Measurements from ENCODE around the gene KIAA0319L. TPM values are rescaled to one million over a fixed set of nuclear protein-coding genes. Genes with fewer than 3 reads are reported as not detected.

KIAA0319L gene
- total RNA-seq, 2 experiments from 2014 or later: 25.3 to 44.9 TPM

DNA sequence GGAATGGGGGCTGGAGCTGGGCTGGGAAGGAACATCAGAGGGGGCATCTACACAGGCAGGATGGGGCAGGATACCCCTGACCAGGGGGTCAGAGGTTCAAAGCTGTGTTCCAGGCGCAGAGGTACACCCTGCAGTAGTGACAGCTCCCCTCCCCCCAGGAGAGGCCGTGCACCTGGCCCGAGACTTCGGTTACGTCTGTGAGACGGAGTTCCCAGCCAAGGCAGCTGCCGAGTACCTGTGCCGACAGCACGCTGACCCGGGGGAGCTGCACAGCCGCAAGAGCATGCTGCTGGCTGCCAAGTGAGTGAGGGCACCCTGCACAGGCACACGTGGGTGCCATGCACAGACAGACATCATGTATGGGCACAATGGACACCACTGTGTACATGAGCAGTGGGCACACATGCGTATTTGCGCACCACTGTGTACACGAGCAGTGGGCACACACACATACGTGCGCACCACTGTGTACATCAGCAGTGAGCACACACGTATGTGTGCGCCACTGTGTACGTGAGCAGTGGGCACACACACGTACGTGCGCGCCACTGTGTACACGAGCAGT is 33.4 kb upstream of the KIAA0319L start:
- Histone ChIP-seq H3K4me2 (ENCODE audit: low read length) (no peak overlapping the region), H3K4me1 (ENCODE audit: insufficient read depth, low read length, poor library complexity, severe bottlenecking) (no peaks in the 10 kb centered on the region), H4K20me1 (ENCODE audit: insufficient read depth, low read length) (no peaks in the 10 kb centered on the region), H3K79me2 (ENCODE audit: insufficient read depth, low read depth, low read length) (no peaks in the 10 kb centered on the region), H2AFZ (ENCODE audit: low read length) (no peak overlapping the region), H3K9me2 (ENCODE audit: insufficient read depth, low read length) (no peaks in the 10 kb centered on the region), H3K36me3 (ENCODE audit: insufficient read depth, low read length) (peaks cover under 1% of the 10 kb centered on the region; the same call in 1 of the 2 replicates), H3K9me3 (ENCODE audit: low read length) (no peaks in the 10 kb centered on the region), H3K4me3 (ENCODE audit: low read depth, low read length, poor library complexity, severe bottlenecking) (no peak overlapping the region), H3K27ac (ENCODE audit: low read depth, low read length, poor library complexity, severe bottlenecking) (no peak overlapping the region)
- POLR2A ChIA-PET: interaction anchor here (0.6 kb wide), 2 partner anchors 13 kb away, joined by 3 to 6 read pairs; no protein-coding TSS in a partner anchor
- intact Hi-C loops (cut with micrococcal nuclease; ENCODE audit: unreplicated experiment): no loop called here
- TF ChIP-seq, protein P1, sequence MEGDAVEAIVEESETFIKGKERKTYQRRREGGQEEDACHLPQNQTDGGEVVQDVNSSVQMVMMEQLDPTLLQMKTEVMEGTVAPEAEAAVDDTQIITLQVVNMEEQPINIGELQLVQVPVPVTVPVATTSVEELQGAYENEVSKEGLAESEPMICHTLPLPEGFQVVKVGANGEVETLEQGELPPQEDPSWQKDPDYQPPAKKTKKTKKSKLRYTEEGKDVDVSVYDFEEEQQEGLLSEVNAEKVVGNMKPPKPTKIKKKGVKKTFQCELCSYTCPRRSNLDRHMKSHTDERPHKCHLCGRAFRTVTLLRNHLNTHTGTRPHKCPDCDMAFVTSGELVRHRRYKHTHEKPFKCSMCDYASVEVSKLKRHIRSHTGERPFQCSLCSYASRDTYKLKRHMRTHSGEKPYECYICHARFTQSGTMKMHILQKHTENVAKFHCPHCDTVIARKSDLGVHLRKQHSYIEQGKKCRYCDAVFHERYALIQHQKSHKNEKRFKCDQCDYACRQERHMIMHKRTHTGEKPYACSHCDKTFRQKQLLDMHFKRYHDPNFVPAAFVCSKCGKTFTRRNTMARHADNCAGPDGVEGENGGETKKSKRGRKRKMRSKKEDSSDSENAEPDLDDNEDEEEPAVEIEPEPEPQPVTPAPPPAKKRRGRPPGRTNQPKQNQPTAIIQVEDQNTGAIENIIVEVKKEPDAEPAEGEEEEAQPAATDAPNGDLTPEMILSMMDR (conservative IDR thresholded peaks at IDR 0.05; ENCODE audit: low read length): no peak
- no peak for TF ChIP-seq EZH2phosphoT487 (IDR thresholded peaks at IDR 0.05; ENCODE audit: borderline replicate concordance, low read depth, low read length)
- CTCF ChIA-PET (ENCODE audit: unreplicated experiment): no interaction called here
- no TSS peak for BruUV-seq (replicated peaks)
- no peak for DNase-seq (ENCODE audit: low spot score)

DNA sequence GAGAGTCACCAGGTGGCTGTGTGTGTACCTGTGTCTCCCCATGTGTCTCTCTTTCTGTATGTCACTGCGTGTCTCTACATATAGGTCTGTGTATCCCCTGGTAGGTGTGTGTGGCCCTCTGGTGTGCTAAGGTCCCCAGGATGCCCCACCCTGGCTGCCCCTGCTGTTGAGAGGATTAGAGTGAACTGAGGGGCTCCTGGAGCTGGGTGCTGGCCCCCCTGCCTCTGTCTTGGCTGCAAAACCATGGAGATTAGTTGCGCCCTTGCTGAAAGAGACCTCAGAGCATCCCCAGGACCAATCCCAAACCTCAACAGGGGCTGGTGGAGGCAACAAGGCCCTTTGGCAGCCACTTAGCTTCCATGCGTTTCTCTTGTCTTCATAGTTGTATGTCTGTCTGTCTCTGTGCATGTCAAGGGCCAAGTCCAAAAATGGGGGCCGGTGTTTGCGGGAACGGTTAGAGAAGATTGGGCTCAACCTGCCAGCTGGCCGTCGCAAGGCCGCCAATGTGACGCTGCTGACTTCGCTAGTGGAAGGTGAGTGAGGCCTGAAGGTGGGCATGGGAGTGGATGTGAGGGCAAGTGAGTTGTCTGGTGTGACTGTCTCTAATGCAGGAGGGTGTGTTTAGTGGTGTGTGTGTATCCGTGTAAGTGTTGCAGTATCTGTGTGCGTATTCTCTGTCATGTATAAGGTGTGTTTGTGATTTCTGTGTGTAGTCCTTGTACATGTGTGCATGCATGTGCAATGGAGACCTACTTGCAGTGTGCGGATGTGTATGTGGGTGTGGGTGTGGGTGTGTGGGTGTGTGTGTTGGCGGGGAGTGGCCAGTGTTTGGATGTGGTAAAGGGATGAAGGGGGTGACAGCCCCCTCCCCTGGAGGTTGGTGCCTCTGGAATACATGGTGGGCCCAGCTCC is 32.6 kb upstream of the KIAA0319L start:
- H3K4me2 ChIP-seq (ENCODE audit: low read length): no peak overlapping the region
- no peaks in the 10 kb centered on the region for H3K36me3 ChIP-seq (ENCODE audit: insufficient read depth, low read length)
- H3K27ac ChIP-seq (ENCODE audit: low read depth, low read length, poor library complexity, severe bottlenecking): no peak overlapping the region
- no peak for TF ChIP-seq EZH2phosphoT487 (IDR thresholded peaks at IDR 0.05; ENCODE audit: borderline replicate concordance, low read depth, low read length)
- TF ChIP-seq, protein P1 (conservative IDR thresholded peaks at IDR 0.05; ENCODE audit: low read length): no peak
- no peaks in the 10 kb centered on the region for H3K9me2 ChIP-seq (ENCODE audit: insufficient read depth, low read length)
- H3K4me1 ChIP-seq (ENCODE audit: insufficient read depth, low read length, poor library complexity, severe bottlenecking): no peaks in the 10 kb centered on the region
- H3K9me3 ChIP-seq (ENCODE audit: low read length): no peaks in the 10 kb centered on the region
- intact Hi-C loops (cut with micrococcal nuclease; ENCODE audit: unreplicated experiment): no loop called here
- H3K79me2 ChIP-seq (ENCODE audit: insufficient read depth, low read depth, low read length): no peaks in the 10 kb centered on the region
- no TSS peak for BruUV-seq (replicated peaks)
- no peak overlapping the region for H2AFZ ChIP-seq (ENCODE audit: low read length)
- no peak overlapping the region for H3K4me3 ChIP-seq (ENCODE audit: low read depth, low read length, poor library complexity, severe bottlenecking)
- H4K20me1 ChIP-seq (ENCODE audit: insufficient read depth, low read length): no peaks in the 10 kb centered on the region
- DNase-seq (ENCODE audit: low spot score): no peak
- CTCF ChIA-PET (ENCODE audit: unreplicated experiment): no interaction called here
- POLR2A ChIA-PET: interaction anchor here (0.6 kb wide), 1 partner anchor 14 kb away, joined by 6 read pairs; no protein-coding TSS in a partner anchor

Data from OCI-LY7 (cell line).